EH (cell line): ENCODE results near the gene PTRH1.

Source experiments
- DNase-seq: peaks from one replicate; pipeline ENCODE4 v3.0.0-alpha.2; 2015; ENCODE audit warnings: low read depth

PTRH1 gene

GRCh38 chr9:127741831-127742434 is 26.5 kb upstream of the PTRH1 start:
- peak; percentile 68 for DNase-seq

DNA sequence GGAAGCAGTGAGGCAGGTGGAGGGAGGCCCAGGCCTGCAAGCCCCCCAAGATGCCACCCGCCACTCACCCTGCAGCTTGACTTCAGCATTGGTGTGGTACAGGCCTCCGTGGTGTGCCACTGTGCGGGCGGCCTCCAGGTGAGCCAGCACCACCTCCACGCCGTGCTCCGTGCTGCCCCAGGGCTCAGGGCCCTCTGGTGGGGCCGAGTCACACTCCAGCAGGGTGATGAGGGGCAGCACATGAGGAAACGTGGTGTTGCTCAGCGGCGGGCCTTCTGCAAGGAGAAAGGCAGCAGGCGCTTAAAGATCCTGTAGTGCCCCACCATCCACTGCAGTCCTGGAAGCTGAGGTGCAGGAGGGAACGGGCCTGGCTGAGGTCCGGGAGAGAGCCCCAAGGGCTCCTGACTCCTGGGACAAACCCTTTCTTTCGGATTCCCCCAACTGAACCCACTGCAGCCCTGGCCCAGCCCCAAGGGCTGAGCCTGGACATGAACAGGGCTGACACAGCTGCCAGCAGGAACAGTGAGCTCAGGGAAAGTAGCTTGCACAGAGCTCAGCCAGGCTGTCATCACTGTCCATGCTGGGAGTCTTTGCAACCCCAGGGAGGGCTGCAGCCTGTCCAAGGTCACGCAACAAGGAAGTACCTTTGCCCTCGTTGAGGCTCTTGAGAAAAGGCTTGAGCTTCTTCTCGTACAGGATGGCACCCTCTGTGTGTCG is 24.3 kb upstream of the PTRH1 start:
- DNase-seq, result no peak

GRCh38 chr9:127738666-127739065 is 23.2 kb upstream of the PTRH1 start:
- DNase-seq, result no peak

- no peak for DNase-seq
Observed at GRCh38 chr9:127735530-127736185, 20.2 kb upstream of the PTRH1 start.

- peak; percentile 96 for DNase-seq
Observed at GRCh38 chr9:127734747-127735529, 19.5 kb upstream of the PTRH1 start, which contains the start of gene TOR2A. Gene TOR2A (minus strand): TSS chr9:127735294. CDS start chr9:127735270, 24 bp downstream.

DNA sequence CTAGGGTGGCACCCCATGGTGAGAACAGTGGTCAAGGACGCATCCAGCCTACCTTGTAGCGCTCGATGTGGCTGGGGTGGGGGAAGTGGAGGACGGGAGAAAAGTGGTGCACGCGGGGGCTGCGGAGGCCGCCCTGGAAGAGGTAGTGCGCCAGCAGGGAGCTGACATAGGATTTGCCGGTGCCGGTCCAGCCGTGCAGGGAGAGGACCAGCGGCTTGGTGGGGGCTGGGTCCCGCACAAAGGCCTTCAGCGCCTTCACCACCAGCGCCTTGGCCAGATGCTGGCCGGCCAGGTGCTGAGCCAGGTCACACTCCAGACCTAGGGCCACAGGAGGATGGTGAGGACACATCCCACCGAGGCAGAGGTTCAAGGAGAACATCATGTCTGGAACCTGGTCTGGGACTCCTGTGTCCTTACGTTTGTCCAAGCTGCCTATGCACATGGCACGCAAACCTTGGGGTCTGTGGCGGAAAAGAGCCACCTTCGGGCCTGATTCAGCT is 18.8 kb upstream of the PTRH1 start:
- no peak for DNase-seq

DNA sequence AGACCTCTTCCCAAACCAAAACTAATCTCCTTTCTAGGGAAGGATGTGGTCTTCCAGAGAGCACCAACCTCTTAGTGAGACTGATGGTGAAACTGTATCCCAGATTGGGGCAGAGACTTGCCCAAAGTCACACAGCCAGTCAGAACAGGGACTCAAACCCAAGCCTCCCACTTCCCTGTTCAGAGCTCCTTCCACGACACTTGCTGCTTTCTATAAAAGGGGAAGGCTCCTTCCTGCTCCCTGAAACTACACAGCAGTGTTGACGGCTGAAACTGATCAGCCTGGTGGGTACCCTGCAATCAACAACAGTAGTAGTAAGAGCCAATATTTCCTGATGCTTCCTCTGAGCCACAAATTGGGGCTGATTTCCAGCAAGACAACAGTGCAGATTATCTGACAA is 18.2 kb upstream of the PTRH1 start:
- DNase-seq, result no peak

DNA sequence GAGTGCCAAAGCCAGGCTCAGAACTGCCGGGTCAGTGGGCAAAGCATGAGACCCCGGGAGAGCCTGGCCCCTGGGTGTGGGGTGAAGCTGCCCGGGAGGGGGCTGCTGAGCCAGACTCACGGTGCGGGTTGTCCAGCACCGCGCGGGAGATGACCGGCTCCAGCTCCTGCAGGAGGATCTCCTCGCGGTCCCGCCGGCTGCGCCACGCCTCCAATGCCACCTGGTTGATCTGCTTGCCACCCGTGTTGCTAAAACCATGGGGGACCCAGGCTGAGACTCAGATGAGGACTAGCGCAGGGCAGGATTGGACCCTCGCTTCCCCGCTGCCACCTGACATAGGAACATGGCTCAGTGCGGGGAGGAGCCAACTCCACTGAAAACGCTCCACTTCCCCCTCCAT is 17.0 kb upstream of the PTRH1 start:
- DNase-seq, result no peak

DNA sequence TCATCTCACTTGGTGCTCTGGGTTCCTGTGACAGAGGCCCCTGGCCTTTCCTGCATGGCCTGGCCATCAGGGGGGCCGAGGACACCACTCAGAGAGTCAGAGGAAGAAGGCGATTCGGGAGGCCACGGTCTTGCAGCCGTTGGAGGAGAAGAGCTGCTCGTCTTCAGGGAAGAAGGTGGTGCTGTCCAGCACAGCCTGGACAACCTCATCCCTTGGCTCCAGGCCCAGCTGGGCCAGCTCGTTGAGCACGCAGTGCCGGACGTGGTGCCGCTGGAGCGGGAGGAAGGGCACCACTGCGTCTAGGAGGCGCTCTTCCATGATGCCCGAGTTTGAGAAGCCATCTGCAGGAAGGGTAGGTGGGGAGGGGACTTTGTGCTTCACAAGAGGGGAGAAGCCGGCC is 16.5 kb upstream of the PTRH1 start:
- no peak for DNase-seq

GRCh38 chr9:127730799-127731410 is 15.4 kb upstream of the PTRH1 start:
- DNase-seq, result no peak

DNA sequence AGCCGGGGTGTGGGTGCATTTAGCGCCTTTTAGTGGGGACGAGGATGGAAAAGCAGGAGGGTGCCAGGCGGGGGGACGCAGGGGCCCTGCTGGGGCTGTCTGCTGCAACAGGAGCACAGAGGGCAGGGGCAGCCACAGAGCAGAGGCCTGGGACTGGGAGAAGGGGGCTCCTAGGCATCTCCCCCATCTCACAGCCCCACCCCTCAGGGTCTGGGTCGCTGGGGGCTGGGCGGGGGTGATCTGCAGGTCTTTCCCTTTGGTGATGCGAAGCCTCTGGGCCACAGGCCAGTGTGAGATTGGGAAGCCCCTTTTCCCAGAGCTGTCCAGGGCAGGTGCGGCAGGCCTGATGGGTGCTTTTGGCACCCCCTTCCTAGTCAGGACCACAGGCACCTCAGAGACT is 14.8 kb upstream of the PTRH1 start:
- no peak for DNase-seq

DNA sequence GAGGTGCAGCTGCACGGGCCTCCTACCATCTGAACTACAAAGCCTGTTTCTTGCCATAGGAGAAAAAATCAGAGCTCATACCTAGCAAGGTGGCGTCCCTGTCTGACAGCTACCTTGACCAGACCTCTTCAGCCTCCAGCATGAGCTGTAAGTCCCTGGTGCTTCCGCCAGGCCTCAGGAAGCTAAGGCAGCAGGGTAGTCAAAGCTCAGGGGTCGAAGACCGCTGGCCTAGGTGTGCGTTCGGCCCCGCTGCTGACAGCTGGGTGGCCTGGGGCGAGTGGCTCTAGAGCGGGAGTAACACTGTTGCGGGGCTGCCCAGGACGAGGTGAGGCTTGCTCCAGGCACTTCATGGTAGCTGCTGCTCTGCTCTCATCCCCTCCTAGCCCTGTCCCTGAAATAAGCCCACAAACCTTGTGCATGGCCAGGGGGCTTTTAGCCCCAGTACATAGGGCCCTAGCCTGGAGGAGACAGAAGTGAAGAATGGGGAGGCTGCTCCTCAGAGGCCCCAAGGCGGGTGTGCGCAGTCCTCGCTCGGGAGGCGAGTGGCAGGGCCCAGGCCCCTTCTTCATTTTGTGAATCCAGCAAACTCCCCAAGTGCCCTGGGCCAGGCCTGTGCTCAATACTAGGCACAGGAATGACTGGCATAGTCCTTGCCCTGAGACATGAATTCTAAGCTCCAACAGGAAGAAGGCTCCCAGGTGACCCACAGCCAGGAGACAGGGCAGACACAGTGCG is 14.2 kb upstream of the PTRH1 start:
- no peak for DNase-seq

GRCh38 chr9:127728808-127729207 is 13.3 kb upstream of the PTRH1 start:
- DNase-seq, result no peak

GRCh38 chr9:127726871-127727270 is 11.4 kb upstream of the PTRH1 start:
- no peak for DNase-seq

DNA sequence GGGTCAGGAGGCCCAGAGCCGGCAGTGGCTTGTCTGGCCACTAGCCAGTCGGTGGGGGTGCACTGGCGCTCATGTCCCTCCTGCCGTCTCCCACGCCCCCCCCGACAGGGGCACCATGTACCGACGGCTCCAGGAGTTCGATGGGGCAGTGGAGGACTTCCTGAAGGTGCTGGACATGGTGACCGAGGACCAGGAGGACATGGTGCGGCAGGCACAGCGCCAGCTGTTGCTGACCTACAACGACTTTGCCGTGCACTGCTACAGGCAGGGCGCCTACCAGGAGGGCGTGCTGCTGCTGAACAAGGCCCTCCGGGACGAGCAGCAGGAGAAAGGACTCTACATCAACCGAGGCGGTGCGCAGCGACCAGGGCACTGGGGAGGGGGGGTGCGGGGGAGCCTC is 8.5 kb upstream of the PTRH1 start:
- no peak for DNase-seq

GRCh38 chr9:127723444-127723843 is 8.0 kb upstream of the PTRH1 start:
- peak; percentile 87 for DNase-seq

GRCh38 chr9:127723013-127723412 is 7.5 kb upstream of the PTRH1 start:
- no peak for DNase-seq

- no peak for DNase-seq
Observed at GRCh38 chr9:127722055-127722745, 6.7 kb upstream of the PTRH1 start.

DNA sequence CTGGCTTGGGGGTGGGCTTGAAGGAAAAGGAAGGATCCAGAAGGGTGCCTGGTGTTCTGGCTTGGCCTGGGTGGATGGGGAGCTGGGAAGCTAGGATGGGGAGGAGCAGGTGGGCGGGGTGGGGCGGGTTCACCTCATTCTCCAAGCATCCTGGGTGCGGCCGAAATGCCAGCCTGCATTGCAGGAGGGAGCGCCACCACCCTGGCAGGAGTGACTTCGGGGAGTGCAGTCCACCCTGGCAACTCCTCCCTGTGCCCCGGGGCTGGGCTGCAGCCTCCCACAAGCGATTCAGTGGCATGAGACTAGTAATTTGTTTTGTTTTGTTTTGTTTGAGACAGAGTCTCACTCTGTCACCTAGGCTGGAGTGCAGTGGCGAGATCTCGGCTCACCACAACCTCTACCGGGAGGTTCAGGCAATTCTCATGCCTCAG is 5.9 kb upstream of the PTRH1 start:
- DNase-seq, result no peak

- no peak for DNase-seq
Observed at GRCh38 chr9:127720865-127721227, 5.4 kb upstream of the PTRH1 start.
